ENCODE data around the gene DAAM2. TPM values are rescaled to one million over a fixed set of nuclear protein-coding genes. Genes with fewer than 3 reads are reported as not detected.

DAAM2 gene
- not detected in 2 replicates for total RNA-seq (2014; rRNA removed; shearing (Covaris generic); ENCODE audit: low replicate concordance)

DNA sequence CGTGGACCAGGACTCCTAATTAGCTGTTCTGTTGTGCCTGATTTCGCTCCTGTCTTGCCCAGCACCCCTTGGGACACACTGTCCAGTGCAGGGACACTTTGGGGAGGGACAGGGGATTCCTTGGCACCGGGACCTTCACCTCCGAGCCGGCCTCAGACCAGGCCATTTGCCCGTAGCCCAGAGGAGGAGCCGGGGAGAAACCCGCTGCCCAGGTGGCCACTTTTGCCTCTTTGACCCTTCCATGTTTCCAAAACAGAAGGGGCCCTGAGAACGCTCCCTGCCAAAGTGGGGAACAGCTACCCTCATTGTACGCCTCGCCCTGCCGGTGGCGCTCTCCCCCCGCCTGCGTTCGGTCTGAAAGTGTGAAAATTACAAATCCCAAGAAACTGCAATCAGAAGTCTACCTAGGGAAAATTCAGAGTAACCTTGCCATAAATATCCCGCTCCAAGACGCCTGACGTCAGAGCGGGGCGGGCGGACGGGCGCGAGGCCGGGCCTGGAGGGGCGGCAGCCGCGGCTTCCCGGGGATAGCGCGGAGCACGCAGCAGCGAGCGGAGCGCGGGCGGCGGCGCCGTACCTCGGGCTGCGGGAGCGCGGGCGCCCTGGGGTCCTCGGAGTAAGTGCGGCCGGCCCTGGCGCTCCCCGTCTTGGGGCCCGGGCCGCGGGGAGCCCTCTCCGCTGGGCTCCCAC is at the start of gene DAAM2:
Gene DAAM2 (plus strand): TSS at position 527 of the 690 bp plus-strand sequence. CDS start 63,927 bp downstream, outside the sequence.
- DNase-seq (ENCODE audit: low read depth) = no peak

DNA sequence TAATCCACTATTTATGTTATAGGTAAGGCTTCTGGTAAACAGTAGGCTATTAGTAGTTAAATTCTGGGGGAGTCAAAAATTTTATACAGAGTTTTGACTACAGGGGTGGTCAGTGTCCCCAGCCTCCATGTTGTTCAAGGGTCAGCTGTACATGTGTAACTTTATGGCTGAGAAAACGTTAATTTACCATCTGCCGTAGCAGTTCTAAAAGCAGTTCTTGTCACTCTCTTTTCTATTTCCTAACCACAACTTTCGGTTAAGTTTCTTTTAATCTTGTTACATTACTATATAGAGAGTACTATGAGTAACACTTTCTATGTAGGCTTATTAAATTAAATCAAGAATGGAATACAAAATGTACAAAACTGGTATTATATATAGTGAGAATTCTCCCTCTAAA is 45.4 kb upstream of the DAAM2 start:
- in situ Hi-C loops (cut with HindIII; ENCODE audit: low pct_unique_long_range_greater_than_20kb, low sequenced_read_pairs) = no loop called here
- DNase-seq (ENCODE audit: low read depth) = no peak

More for the DNA sequence above, at the start of gene DAAM2:
- in situ Hi-C loops (cut with HindIII; ENCODE audit: low pct_unique_long_range_greater_than_20kb, low sequenced_read_pairs) = no loop called here

- no peak for DNase-seq (ENCODE audit: low read depth)
- in situ Hi-C loops (cut with HindIII; ENCODE audit: low pct_unique_long_range_greater_than_20kb, low sequenced_read_pairs) = no loop called here
Observed at GRCh38 chr6:39752835-39753724, 39.1 kb upstream of the DAAM2 start.

GRCh38 chr6:39753725-39754045 is 38.5 kb upstream of the DAAM2 start:
- in situ Hi-C loops (cut with HindIII; ENCODE audit: low pct_unique_long_range_greater_than_20kb, low sequenced_read_pairs) = no loop called here
- no peak for DNase-seq (ENCODE audit: low read depth)

GRCh38 chr6:39754514-39755115 is 37.6 kb upstream of the DAAM2 start:
- in situ Hi-C loops (cut with HindIII; ENCODE audit: low pct_unique_long_range_greater_than_20kb, low sequenced_read_pairs) = no loop called here
- no peak for DNase-seq (ENCODE audit: low read depth)

- DNase-seq (ENCODE audit: low read depth) = no peak
- in situ Hi-C loops (cut with HindIII; ENCODE audit: low pct_unique_long_range_greater_than_20kb, low sequenced_read_pairs) = no loop called here
Observed at GRCh38 chr6:39755231-39755630, 36.9 kb upstream of the DAAM2 start.

DNA sequence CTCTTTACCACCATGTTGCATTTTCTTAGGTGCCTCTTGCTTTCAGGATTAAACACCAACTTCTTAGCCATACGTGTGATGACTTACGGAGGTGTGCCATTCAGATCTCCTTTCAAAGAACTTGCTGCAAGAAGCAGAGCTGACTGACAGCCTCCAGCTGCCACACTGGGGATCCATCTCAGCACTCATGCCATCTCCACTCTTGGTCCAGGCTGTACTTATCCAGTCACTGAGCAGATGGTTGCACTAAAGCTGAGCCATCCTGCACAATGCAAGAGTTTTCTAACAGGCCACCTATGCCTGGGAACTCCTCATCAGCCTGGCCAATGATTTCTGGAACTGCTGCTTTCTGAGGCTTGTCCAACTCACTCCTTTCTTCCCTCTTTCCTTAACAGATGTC is 35.6 kb upstream of the DAAM2 start:
- in situ Hi-C loops (cut with HindIII; ENCODE audit: low pct_unique_long_range_greater_than_20kb, low sequenced_read_pairs) = no loop called here
- DNase-seq (ENCODE audit: low read depth) = no peak

DNA sequence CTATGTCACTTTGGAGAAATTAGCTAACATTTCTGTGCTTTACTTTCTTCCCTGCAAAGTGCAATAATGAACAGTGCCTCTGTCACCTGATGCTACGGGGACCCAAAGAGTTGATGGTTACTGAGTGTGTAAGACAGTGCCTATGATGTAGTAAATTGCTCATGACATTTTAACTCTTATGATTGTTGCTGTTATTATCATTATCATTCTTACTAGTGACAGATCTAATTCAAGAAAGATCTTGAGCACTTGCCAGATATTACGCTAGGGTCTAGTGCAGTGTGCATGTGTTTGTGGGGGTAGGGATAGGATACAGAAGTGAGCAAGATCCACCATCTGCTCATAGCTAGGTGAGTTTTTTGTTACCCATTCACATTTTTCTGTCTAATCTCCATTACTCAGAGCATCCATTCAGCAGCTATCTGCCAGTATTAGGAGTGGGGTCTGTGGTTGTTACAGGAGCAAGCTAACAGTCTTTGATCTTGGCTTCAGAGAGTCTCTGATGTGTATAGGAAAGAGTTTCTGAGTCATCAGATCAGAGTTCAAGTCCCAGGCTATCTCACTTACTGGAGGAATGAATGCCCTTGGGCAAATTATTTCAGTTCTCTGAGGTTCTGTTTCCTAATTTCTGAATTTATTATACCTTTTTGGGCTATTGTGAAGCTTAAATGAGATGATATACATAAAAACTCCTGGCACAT is 33.1 kb upstream of the DAAM2 start:
- in situ Hi-C loops (cut with HindIII; ENCODE audit: low pct_unique_long_range_greater_than_20kb, low sequenced_read_pairs) = no loop called here
- no peak for DNase-seq (ENCODE audit: low read depth)

DNA sequence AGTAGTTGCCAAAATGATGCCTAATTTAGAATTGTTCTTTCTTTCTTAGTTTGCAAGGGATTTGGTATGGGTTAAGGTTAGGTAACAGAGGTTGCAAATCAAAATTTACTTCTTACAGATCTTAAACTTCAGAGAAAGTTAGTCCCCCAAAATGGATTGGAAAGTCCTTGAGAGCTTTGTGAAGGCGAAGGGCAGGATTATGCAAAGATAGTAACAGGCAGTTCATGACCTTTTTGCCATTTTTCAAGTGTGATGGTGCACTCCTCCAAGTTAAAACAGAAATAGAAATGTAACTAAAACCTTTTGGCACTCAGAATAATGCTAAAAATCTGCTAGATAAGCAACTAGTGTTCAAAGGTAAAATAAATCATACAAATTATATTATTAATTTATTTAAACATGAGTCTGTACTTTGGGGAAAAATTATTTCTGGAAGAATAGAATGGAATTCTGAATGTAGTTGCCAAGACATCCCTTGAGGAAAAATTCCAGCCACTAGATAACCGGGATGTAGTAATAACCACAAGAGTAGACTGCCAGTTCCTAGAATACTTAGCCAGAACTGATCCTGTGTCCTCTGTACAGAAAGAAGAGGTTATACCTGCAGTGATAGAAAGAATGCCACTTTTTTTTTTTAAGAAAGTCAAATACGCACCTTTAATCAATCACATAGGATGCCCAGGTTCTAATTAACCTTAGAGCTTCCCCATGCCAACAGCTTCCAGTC is 31.8 kb upstream of the DAAM2 start:
- in situ Hi-C loops (cut with HindIII; ENCODE audit: low pct_unique_long_range_greater_than_20kb, low sequenced_read_pairs) = no loop called here

GRCh38 chr6:39765508-39766065 is 26.6 kb upstream of the DAAM2 start:
- no peak for DNase-seq (ENCODE audit: low read depth)
- in situ Hi-C loops (cut with HindIII; ENCODE audit: low pct_unique_long_range_greater_than_20kb, low sequenced_read_pairs) = no loop called here

More for the DNA sequence above, 31.8 kb upstream of the DAAM2 start:
- DNase-seq (ENCODE audit: low read depth) = no peak

- no peak for DNase-seq (ENCODE audit: low read depth)
- in situ Hi-C loops (cut with HindIII; ENCODE audit: low pct_unique_long_range_greater_than_20kb, low sequenced_read_pairs) = no loop called here
Observed at GRCh38 chr6:39769012-39769411, 23.2 kb upstream of the DAAM2 start.

DNA sequence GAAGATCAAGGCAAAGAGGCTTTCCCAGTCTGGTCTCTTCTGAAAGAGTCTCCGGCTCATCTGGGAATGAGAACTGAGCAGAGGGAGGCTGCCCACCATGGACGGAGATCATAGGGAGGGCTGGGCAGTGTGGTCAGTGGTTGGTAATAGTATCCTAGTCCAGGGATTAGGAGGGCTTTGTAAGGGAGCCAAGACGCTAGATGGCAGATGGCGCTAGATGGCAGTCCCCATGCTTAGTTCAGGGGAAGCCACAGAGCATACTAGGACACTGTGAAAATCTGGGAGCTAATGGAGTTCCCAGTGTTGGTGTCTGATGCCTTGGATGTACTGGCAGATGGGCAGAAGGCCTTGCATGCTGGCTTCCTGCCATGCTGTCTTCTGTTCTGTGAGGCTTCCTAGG is 21.7 kb upstream of the DAAM2 start:
- no peak for DNase-seq (ENCODE audit: low read depth)
- in situ Hi-C loops (cut with HindIII; ENCODE audit: low pct_unique_long_range_greater_than_20kb, low sequenced_read_pairs) = no loop called here

GRCh38 chr6:39772559-39773273 is 19.5 kb upstream of the DAAM2 start:
- no peak for DNase-seq (ENCODE audit: low read depth)

DNA sequence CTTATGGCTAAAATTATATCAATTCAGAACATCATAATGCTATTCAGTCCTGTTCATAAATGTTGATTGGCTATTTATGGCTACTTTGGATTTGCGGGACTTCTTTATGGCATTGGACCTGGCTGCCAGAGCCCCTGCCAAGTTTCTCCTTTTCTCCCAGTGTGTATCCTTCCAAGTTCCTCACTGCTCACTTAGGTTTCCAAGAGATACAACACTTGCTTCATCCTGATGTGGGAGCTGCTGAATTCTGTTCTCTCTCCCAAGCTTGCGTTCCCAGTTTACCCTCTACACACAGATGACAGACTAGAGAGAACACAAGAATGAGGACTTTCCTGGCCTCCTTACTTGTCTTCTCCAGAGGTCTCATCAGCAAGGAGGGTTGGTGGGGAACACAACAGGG is 18.4 kb upstream of the DAAM2 start:
- DNase-seq (ENCODE audit: low read depth) = no peak
- in situ Hi-C loops (cut with HindIII; ENCODE audit: low pct_unique_long_range_greater_than_20kb, low sequenced_read_pairs) = no loop called here

More at GRCh38 chr6:39772559-39773273, 19.5 kb upstream of the DAAM2 start:
- in situ Hi-C loops (cut with HindIII; ENCODE audit: low pct_unique_long_range_greater_than_20kb, low sequenced_read_pairs) = no loop called here

DNA sequence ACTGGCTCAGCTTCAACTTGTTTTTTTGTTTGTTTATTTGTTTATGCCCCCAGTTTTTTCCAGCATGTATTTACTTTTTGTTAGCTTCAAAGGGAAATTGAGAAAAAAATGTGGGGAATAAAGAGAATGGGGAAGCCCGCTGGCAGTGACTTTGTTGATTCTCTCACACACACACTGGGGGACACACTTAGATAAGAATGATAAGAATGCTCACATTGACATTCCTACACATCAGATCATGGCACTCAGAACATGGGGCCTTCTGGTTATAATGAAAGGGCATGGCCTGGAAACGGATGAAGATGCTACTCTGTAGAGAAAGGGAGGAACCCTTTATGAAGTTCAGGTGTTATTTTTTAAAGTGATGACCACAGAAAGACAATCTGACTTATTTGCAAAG is 15.6 kb upstream of the DAAM2 start:
- in situ Hi-C loops (cut with HindIII; ENCODE audit: low pct_unique_long_range_greater_than_20kb, low sequenced_read_pairs) = no loop called here
- no peak for DNase-seq (ENCODE audit: low read depth)

- in situ Hi-C loops (cut with HindIII; ENCODE audit: low pct_unique_long_range_greater_than_20kb, low sequenced_read_pairs) = no loop called here
Observed at GRCh38 chr6:39777218-39777617, 15.0 kb upstream of the DAAM2 start.

GRCh38 chr6:39777661-39778060 is 14.5 kb upstream of the DAAM2 start:
- in situ Hi-C loops (cut with HindIII; ENCODE audit: low pct_unique_long_range_greater_than_20kb, low sequenced_read_pairs) = no loop called here
- DNase-seq (ENCODE audit: low read depth) = no peak

More at GRCh38 chr6:39777218-39777617, 15.0 kb upstream of the DAAM2 start:
- no peak for DNase-seq (ENCODE audit: low read depth)
